ENCODE data around the gene FAM162A.

The FAM162A gene

DNA sequence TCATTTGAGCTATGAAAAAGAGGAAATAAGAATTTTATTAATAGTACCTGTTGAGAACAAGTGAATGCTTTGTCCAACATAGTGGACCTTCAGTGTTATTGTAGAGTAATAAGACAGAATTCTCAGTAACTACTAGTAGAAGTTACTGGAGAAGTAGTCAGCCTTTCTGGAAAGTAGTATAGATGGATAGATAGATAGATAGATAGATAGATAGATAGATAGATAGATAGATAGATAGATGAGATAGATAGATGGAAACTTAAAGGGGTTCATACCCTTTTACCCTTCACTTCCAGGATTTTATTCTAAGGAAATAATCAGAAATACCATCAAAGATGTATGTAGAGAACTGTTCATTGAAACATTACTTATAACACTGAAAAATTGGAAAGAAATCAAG is 5.2 kb downstream of the FAM162A start:
- H3K4me1 ChIP-seq (ENCODE audit: low read length), result peaks cover 24% of the 10 kb centered on the region
- no peak overlapping the region for H2AFZ ChIP-seq (ENCODE audit: low read depth, low read length)
- H3K27ac ChIP-seq (ENCODE audit: low read length), result no peak overlapping the region
- H3K9me3 ChIP-seq (ENCODE audit: insufficient read depth, low read length), result no peaks in the 10 kb centered on the region
- H3K9ac ChIP-seq (ENCODE audit: low read length), result no peak overlapping the region
- H3K79me2 ChIP-seq (ENCODE audit: low read length), result peaks cover 64% of the 10 kb centered on the region
- H3K4me3 ChIP-seq (ENCODE audit: low read length), result no peak overlapping the region
- no peak overlapping the region for H3K4me2 ChIP-seq (ENCODE audit: low read length)
- TF ChIP-seq, protein P1, sequence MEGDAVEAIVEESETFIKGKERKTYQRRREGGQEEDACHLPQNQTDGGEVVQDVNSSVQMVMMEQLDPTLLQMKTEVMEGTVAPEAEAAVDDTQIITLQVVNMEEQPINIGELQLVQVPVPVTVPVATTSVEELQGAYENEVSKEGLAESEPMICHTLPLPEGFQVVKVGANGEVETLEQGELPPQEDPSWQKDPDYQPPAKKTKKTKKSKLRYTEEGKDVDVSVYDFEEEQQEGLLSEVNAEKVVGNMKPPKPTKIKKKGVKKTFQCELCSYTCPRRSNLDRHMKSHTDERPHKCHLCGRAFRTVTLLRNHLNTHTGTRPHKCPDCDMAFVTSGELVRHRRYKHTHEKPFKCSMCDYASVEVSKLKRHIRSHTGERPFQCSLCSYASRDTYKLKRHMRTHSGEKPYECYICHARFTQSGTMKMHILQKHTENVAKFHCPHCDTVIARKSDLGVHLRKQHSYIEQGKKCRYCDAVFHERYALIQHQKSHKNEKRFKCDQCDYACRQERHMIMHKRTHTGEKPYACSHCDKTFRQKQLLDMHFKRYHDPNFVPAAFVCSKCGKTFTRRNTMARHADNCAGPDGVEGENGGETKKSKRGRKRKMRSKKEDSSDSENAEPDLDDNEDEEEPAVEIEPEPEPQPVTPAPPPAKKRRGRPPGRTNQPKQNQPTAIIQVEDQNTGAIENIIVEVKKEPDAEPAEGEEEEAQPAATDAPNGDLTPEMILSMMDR (IDR thresholded peaks at IDR 0.05; ENCODE audit: low read depth, low read length), result no peak
- no peaks in the 10 kb centered on the region for H3K27me3 ChIP-seq (ENCODE audit: low read depth, low read length)
- H3K36me3 ChIP-seq (replicated peaks; ENCODE audit: low read depth, low read length), result peaks cover 49% of the 10 kb centered on the region
- H4K20me1 ChIP-seq (ENCODE audit: insufficient read depth, low read length), result peaks cover 19% of the 10 kb centered on the region

DNA sequence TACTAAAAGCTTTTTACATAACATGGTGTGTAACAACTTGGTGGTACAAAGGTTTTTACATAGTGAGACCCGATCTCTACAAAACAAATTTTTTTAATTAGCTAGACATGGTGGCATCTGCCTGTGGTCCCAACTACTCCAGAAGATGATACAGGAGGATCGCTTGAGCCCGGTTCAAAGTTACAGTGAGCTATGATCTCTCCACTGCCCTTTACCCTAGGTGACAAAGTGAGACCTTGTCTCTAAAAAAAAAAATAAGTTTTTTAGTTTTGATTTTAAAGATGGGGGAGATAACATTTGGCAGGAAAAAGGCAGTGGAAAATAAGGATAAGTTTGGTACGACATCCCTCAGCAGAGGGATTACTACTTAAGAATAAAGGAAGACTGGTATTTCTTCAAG is 5.9 kb downstream of the FAM162A start:
- Histone ChIP-seq H3K4me3 (ENCODE audit: low read length) (no peak overlapping the region), H3K9ac (ENCODE audit: low read length) (no peak overlapping the region), H3K79me2 (ENCODE audit: low read length) (peaks cover 58% of the 10 kb centered on the region), H3K9me3 (ENCODE audit: insufficient read depth, low read length) (no peaks in the 10 kb centered on the region), H3K27me3 (ENCODE audit: low read depth, low read length) (no peaks in the 10 kb centered on the region), H3K4me1 (ENCODE audit: low read length) (peaks cover 24% of the 10 kb centered on the region), H3K36me3 (replicated peaks; ENCODE audit: low read depth, low read length) (peaks cover 50% of the 10 kb centered on the region), H4K20me1 (ENCODE audit: insufficient read depth, low read length) (peaks cover 19% of the 10 kb centered on the region), H3K4me2 (ENCODE audit: low read length) (no peak overlapping the region), H3K27ac (ENCODE audit: low read length) (no peak overlapping the region), H2AFZ (ENCODE audit: low read depth, low read length) (no peak overlapping the region)
- TF ChIP-seq, protein P1 (IDR thresholded peaks at IDR 0.05; ENCODE audit: low read depth, low read length), result no peak
- TF ChIP-seq EZH2phosphoT487 (IDR thresholded peaks at IDR 0.05; ENCODE audit: low read depth), result no peak

DNA sequence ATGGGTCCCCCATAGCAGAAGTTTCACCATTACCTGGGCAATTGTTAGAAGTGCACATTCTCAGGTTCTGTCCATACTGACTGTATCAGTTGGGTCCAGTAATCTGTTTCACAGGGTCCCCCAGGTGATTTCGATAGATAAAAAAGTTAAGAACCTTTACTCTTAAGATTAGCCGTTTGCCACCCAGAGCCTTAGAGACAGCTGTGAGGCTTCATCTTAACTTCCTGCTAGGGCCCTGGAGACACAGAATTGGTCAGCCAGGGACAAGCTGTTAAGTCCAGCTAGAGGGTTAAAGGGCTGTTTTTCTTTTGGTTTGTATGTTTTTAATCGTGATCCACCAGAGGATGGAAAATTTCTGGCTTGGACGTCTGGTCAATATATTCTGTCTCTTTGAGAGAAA is 6.7 kb downstream of the FAM162A start:
- H3K36me3 ChIP-seq (replicated peaks; ENCODE audit: low read depth, low read length), result peaks cover 47% of the 10 kb centered on the region
- TF ChIP-seq EZH2phosphoT487 (IDR thresholded peaks at IDR 0.05; ENCODE audit: low read depth), result no peak
- TF ChIP-seq, protein P1 (IDR thresholded peaks at IDR 0.05; ENCODE audit: low read depth, low read length), result no peak
- H2AFZ ChIP-seq (ENCODE audit: low read depth, low read length), result no peak overlapping the region
- peaks cover 19% of the 10 kb centered on the region for H4K20me1 ChIP-seq (ENCODE audit: insufficient read depth, low read length)
- peaks cover 17% of the 10 kb centered on the region for H3K4me1 ChIP-seq (ENCODE audit: low read length)
- no peak overlapping the region for H3K4me2 ChIP-seq (ENCODE audit: low read length)
- peaks cover 50% of the 10 kb centered on the region for H3K79me2 ChIP-seq (ENCODE audit: low read length)
- no peak overlapping the region for H3K9ac ChIP-seq (ENCODE audit: low read length)
- no peak overlapping the region for H3K27ac ChIP-seq (ENCODE audit: low read length)
- H3K27me3 ChIP-seq (ENCODE audit: low read depth, low read length), result no peaks in the 10 kb centered on the region
- H3K4me3 ChIP-seq (ENCODE audit: low read length), result no peak overlapping the region
- H3K9me3 ChIP-seq (ENCODE audit: insufficient read depth, low read length), result no peaks in the 10 kb centered on the region

DNA sequence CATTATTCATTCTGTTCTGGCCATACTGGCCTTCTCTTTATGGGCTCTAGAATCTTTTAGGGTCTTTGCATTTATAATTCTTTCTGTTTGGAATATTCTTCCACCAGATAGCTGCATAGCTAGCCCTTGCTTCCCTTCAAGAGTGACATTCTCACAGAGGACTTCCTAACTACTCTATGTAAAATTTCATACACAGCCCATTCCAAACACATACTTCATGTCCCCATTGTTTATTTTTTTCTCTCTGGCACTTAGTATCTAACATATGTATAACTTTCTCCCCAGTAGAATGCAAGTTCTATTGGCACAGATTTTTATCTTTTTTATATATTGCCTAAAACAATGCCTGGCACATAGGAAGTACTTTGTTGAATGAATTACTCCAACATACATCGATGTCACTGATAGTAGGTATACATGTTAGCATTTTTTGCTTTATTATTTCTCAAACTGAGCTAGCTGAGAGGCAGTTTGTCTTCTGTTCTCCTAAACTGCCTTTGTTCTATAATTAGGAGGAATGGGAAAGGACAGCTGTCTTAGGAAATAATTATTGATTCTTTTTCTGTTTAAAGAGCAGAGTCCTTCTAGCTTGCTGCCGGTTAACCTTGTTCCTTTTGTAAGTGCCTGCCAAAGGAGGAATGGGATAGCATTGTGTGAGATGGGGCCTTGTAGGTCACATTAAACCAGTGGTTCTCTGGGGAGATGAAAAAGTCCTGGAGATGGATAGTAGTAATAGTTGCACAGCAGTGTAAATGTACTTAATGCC is 7.9 kb downstream of the FAM162A start:
- Histone ChIP-seq H3K4me1 (ENCODE audit: low read length) (peaks cover 8% of the 10 kb centered on the region), H3K36me3 (replicated peaks; ENCODE audit: low read depth, low read length) (peaks cover 35% of the 10 kb centered on the region), H3K4me2 (ENCODE audit: low read length) (no peak overlapping the region), H3K9me3 (ENCODE audit: insufficient read depth, low read length) (no peaks in the 10 kb centered on the region), H3K9ac (ENCODE audit: low read length) (no peak overlapping the region), H2AFZ (ENCODE audit: low read depth, low read length) (no peak overlapping the region), H3K27ac (ENCODE audit: low read length) (no peak overlapping the region), H3K27me3 (ENCODE audit: low read depth, low read length) (no peaks in the 10 kb centered on the region), H3K4me3 (ENCODE audit: low read length) (no peak overlapping the region), H3K79me2 (ENCODE audit: low read length) (peaks cover 40% of the 10 kb centered on the region), H4K20me1 (ENCODE audit: insufficient read depth, low read length) (peaks cover 19% of the 10 kb centered on the region)
- TF ChIP-seq, protein P1 (IDR thresholded peaks at IDR 0.05; ENCODE audit: low read depth, low read length), result no peak
- no peak for TF ChIP-seq EZH2phosphoT487 (IDR thresholded peaks at IDR 0.05; ENCODE audit: low read depth)
